Femur (tissue), 1 donor: ENCODE data around the gene GALM.
"Not testable (repeated sequence)": the region's sequence is repeated elsewhere in the genome, so short reads cannot be mapped to it uniquely, and the experiment has no call there.

Experiments used
- DNase-seq: peaks from one replicate; pipeline ENCODE4 v3.0.0-alpha.2; 2017

GALM gene

GRCh38 chr2:38743672-38744398, 77.9 kb downstream of the GALM start:
- no peak for DNase-seq

- no peak for DNase-seq
Measured at GRCh38 chr2:38744399-38744780, 78.5 kb downstream of the GALM start.

GRCh38 chr2:38745267-38745666, 79.4 kb downstream of the GALM start:
- DNase-seq = no peak

GRCh38 chr2:38747007-38747424, 81.1 kb downstream of the GALM start:
- DNase-seq = no peak

- no peak for DNase-seq
Measured at GRCh38 chr2:38747819-38748218, 81.9 kb downstream of the GALM start.

- DNase-seq = no peak
Measured at GRCh38 chr2:38748391-38748790, 82.5 kb downstream of the GALM start.

DNA sequence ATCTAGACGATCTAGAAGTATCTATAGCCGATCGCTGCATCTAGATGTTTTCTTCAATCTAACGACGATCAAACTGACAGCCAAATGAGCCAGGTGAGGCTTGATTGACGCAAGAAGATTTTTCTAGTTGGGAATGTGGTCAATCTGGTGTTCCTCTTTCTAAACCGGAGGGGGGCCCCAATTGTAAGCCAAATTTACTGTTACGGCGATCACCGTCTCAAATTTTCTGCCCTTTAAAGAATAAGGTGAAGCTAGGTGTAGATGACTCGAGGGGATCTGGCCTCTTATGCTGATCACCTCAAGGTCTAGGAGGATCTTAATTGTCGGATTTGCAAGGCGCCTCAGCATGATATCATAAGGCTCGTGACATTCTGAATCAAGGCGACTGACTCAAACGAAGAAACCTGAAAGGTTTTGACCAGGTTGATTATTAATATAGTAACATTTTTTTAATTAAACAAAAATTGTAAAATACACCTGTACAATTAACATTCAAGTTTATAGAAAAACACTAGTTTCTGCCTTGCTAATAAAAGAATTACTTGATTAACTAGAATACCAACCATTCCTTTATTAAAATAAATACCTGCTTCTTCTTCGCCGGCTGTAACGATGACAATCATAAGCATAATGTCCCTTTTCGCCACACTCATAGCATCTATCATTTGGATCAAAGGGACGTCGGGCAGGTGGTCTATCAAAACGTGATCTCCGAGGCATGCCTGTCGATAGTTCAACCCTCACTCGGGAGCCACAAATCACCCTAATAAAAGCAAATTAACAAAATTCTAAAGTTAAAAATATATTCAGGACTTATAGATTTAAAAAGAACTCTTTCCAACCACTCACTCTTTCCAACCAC, 83.3 kb downstream of the GALM start:
- no peak for DNase-seq

DNA sequence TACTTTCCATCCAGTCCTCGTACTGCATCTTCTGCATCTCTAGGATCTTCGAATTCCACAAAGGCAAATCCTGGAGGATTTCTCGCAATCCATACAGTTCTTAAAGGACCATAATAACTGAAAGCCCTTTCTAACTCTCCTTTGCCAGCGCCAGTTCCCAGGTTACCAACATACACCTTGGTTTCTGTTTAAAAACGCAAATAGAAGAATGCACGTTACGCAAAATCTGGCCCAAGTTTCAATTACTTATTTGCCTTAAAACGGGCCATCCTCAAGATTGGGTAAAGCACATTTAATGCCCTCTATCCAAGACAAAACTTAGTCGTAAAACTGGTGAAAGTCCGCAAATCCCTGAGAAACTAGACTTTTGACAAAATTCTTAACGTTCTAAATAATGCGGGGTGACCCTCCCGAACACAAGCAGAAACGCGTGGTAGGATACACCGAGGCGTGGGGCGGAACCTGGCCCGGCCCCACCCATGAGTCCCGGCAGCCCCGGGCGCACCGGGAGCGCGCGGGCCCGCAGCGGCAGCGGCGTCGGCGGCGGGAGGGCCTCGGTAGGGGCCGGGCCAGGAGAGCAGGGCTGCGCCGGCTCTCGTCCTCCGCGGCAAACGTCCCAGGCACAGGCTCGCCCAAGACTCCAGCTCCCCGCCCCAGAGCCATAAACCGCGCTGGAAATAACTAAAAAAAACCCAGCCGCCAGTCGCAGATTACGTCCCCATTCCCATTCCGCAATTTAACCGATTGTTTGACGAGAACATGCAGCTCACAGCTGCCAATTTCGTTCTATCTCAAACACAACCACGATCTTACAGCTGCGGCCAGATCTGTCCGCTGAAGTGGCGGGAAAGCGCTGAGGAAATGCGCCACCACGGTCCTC, 84.3 kb downstream of the GALM start:
- DNase-seq = peak; percentile 75

- peak; percentile 99 for DNase-seq
Measured at GRCh38 chr2:38750891-38751595, 85.1 kb downstream of the GALM start, which contains the start of gene SRSF7. SRSF7 (minus strand) TSS chr2:38751361; CDS start chr2:38751256, 105 bp downstream.

DNA sequence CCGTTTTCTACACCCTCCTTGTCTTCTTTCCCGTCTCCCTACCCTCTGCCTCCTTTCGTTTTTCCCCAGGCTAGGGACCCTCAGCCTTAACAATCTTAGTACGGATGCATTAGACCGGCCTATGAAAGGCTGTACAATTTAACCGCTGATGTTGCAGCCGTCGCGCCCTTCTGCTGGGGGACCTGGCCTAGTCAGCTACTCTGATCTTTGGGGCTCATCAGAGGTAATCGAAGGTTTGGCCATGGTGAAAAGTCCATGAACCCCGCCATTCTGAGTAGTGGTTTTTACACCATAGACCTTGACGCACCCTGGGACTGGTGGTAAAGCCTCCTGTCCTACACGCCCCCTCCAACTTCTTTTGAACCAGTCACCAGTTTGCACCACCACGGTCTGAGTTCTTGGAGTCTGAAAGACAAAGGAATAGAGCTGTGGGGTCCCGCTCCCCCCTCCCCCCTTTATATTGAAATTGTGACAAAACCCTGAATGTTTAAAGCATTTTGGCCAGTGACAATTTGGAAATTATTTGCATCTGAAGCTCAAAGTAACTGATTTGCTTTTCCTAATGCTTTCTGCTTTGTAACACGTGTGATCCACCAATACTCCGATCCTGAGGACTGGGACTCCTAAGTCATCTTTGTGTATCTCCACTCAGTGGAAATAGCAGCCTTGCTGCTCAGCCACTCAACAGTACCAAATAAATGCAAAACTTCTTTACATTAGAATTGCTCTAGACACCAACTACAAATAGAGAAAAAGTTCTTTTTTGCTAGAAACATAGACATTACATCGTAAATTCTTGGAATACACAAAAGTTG, 85.9 kb downstream of the GALM start:
- DNase-seq = no peak

GRCh38 chr2:38754049-38754448, 88.1 kb downstream of the GALM start:
- DNase-seq = no peak

DNA sequence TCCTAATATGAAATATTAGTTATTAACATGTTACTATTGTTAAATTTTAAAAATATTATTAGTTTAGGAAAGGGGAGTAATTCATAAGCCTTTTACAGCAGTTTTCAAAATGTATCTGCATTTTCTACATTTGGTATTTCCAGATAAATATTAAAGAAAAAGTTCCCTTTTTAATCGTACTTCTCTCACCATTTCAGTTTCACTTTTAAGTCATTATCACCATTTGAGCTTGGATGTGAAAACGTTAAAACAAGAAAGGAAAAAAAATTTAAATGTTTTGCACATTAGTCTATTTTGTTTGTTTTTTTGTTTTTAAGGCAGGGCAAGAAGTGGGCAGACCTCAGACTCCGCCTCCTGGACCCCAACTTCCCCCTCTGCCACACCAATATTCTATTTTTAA, 88.6 kb downstream of the GALM start:
- DNase-seq = no peak

DNA sequence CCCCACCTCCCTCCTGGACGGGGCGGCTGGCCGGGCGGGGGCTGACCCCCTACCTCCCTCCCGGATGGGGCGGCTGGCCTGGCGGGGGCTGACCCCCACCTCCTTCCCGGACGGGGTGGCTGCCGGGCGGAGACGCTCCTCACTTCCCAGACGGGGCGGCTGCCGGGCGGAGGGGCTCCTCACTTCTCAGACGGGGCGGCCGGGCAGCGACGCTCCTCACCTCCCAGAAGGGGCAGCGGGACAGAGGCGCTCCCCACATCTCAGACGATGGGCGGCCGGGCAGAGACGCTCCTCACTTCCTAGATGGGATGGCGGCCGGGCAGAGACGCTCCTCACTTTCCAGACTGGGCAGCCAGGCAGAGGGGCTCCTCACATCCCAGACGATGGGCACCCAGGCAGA, 90.0 kb downstream of the GALM start:
- not testable (repeated sequence) for DNase-seq

DNA sequence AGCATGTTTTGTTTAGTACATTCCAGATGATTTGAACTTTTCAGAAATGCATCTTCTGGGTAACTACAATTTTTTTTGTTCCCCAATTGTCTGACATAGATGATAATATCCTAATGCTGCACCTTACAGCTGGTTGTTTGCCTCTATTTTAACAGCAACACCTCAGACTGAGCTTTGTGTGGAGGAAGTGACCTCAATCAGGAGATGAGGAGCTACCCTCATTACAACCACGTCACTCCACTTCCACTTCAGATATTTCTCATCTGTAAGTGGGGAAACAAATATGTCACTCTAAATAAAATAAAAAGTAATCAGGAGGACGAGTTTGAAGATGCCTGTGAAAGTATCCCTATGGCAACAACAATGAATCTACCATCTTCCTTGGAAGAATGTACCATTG, 97.3 kb downstream of the GALM start:
- DNase-seq = no peak

- no peak for DNase-seq
Measured at GRCh38 chr2:38763728-38764127, 97.8 kb downstream of the GALM start.

DNA sequence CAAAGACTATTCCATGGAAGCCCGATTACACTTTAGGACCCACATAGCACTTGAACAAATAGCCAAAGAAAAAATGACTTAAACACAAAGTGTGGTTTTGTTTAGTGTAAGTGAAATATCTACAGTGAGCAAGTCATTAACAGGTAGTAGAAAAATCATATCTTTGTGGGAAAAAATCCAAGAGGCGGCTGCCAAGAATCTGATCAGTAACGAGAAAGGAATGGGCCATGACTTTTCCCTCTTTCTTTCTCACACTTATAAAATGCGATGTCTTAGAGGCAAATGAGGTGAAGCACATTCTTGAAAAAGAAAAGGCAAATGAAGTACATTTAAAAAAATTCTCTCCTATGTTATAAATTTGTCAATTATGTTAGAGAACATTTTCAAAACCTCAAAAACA, 99.2 kb downstream of the GALM start:
- DNase-seq = no peak

- no peak for DNase-seq
Measured at GRCh38 chr2:38765551-38765950, 99.6 kb downstream of the GALM start.

GRCh38 chr2:38771632-38772031, 105.7 kb downstream of the GALM start:
- no peak for DNase-seq

GRCh38 chr2:38775097-38775920, 109.4 kb downstream of the GALM start:
- no peak for DNase-seq

DNA sequence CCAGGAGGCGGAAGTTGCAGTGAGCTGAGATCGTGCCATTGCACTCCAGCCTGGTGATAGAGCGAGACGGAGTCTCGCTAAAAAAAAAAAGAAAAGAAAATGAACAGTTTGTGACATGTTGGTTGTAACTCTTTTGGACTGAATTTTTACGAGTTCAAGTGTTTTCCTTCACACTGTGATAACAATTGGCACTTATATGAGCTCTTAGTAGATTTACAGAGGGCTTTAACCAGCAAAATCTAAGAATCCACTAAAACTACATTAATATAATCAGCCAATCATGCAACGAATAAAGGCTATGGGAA, 110.0 kb downstream of the GALM start:
- DNase-seq = no peak

DNA sequence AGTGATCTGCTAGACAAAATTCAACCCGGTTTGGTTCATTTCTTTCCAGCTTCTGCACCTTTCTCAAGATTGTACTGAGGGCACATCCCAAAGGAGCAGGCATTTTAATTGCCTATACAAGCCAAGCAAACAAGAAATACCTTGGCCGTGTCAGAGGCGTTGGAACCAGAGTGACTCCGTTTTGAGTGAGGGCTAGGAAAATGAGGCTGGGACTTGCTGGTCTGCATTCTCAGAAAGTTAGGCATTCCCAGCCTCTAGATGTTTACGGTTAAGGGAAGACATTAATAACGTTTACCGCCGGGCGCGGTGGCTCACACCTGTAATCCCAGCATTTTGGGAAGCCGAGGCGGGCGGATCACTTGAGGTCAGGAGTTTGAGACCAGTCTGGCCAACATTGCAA, 110.6 kb downstream of the GALM start:
- DNase-seq = no peak
